ENCODE results near the gene PSORS1C2.

PSORS1C2 gene

GRCh38 chr6:31121131-31121790, 17.6 kb downstream of the PSORS1C2 start:
- no peak for TF ChIP-seq CTCF (conservative IDR thresholded peaks at IDR 0.05)
- no peak overlapping the region; the same call in 1 of the 2 replicates for H3K27ac ChIP-seq

- no peak within 1 kb of the TSS for H3K27ac ChIP-seq
- TF ChIP-seq CTCF (conservative IDR thresholded peaks at IDR 0.05) = no peak
These were observed 18.5 kb downstream of the PSORS1C2 start, which contains the start of gene CDSN for GRCh38 chr6:31120151-31120915. Gene CDSN (minus strand): TSS chr6:31120446. CDS start chr6:31120419, 27 bp downstream.

GRCh38 chr6:31118178-31118577, 20.7 kb downstream of the PSORS1C2 start:
- no peak overlapping the region for H3K27ac ChIP-seq
- no peak for TF ChIP-seq CTCF (conservative IDR thresholded peaks at IDR 0.05)

- no peak for TF ChIP-seq CTCF (conservative IDR thresholded peaks at IDR 0.05)
- no peak overlapping the region for H3K27ac ChIP-seq
These were observed 22.0 kb downstream of the PSORS1C2 start for GRCh38 chr6:31116661-31117385.

GRCh38 chr6:31115941-31116560, 22.8 kb downstream of the PSORS1C2 start:
- H3K27ac ChIP-seq = no peak overlapping the region
- TF ChIP-seq CTCF (conservative IDR thresholded peaks at IDR 0.05) = no peak

- no peak for TF ChIP-seq CTCF (conservative IDR thresholded peaks at IDR 0.05)
- no peak overlapping the region for H3K27ac ChIP-seq
These were observed 23.7 kb downstream of the PSORS1C2 start for GRCh38 chr6:31114970-31115849.

Measured in VCaP (cell line).